GM23338 (cell line): ENCODE data around the gene ZSWIM5. TPM values are rescaled to one million over a fixed set of nuclear protein-coding genes. Genes with fewer than 3 reads are reported as not detected.

Experiments
- ATAC-seq: fragments of 200-7000 bp; cut with Tn5 transposase; 3 replicates; pipeline ENCODE4 v1.9.1; 2020
- DNase-seq: peaks from one replicate; pipeline ENCODE4 v3.0.0-alpha.2; 2015; ENCODE audit warnings: low spot score
- H2AFZ ChIP-seq: fragments of 200-600 bp; sonication (generic); 2 replicates; pipeline ENCODE4 v1.8.0; 2016; ENCODE audit warnings: antibody characterized with exemption, mild to moderate bottlenecking, moderate library complexity
- H3F3A ChIP-seq: fragments of 200-600 bp; sonication (generic); replicated peaks from 2 replicates; pipeline ENCODE4 v1.8.0; 2017; ENCODE audit warnings: antibody characterized with exemption, mixed run types, low read depth
- H3K27ac ChIP-seq: fragments of 200-600 bp; sonication (generic); 2 replicates; pipeline ENCODE4 v1.6.1; 2016; ENCODE audit warnings: low read depth
- H3K27me3 ChIP-seq: fragments of 200-600 bp; sonication (generic); 2 replicates; pipeline ENCODE4 v1.8.0; 2016; ENCODE audit warnings: mild to moderate bottlenecking, mixed run types, moderate library complexity; ENCODE audit not compliant: insufficient read depth
- H3K36me3 ChIP-seq: fragments of 200-600 bp; sonication (generic); 2 replicates; pipeline ENCODE4 v1.8.0; 2016; ENCODE audit warnings: mild to moderate bottlenecking; ENCODE audit not compliant: insufficient read depth
- H3K4me1 ChIP-seq: fragments of 200-600 bp; sonication (generic); 2 replicates; pipeline ENCODE4 v1.8.0; 2016; ENCODE audit warnings: mild to moderate bottlenecking, moderate library complexity; ENCODE audit not compliant: insufficient read depth
- H3K4me2 ChIP-seq: fragments of 200-600 bp; sonication (generic); 2 replicates; pipeline ENCODE4 v1.7.1; 2017; ENCODE audit warnings: mixed run types
- H3K4me3 ChIP-seq: fragments of 200-600 bp; sonication (generic); 2 replicates; pipeline ENCODE4 v1.6.1; 2016; ENCODE audit warnings: mixed run types
- H3K79me2 ChIP-seq: fragments of 200-600 bp; sonication (generic); replicated peaks from 2 replicates; pipeline ENCODE4 v1.8.0; 2017; ENCODE audit warnings: mild to moderate bottlenecking; ENCODE audit not compliant: insufficient read depth
- H3K9me2 ChIP-seq: fragments of 200-600 bp; sonication (generic); 2 replicates; pipeline ENCODE4 v1.8.0; 2017; ENCODE audit not compliant: insufficient read depth
- H4K20me1 ChIP-seq: fragments of 200-600 bp; sonication (generic); replicated peaks from 2 replicates; pipeline ENCODE4 v1.8.0; 2017; ENCODE audit warnings: mild to moderate bottlenecking; ENCODE audit not compliant: insufficient read depth
- H3K27ac Mint-ChIP-seq: 2 replicates; pipeline ENCODE4 v1.8.0; 2020; ENCODE audit warnings: inconsistent platforms, mild to moderate bottlenecking, moderate library complexity, mixed read lengths
- H3K27me3 Mint-ChIP-seq: 3 replicates; pipeline ENCODE4 v1.8.0; 2022; ENCODE audit warnings: low read depth, mild to moderate bottlenecking, moderate library complexity, mixed read lengths, inconsistent platforms; ENCODE audit not compliant: insufficient read depth, poor library complexity
- H3K36me3 Mint-ChIP-seq: 3 replicates; pipeline ENCODE4 v1.8.0; 2021; ENCODE audit warnings: low read depth, mild to moderate bottlenecking, inconsistent platforms, moderate library complexity, mixed read lengths
- H3K4me1 Mint-ChIP-seq: 3 replicates; pipeline ENCODE4 v1.8.0; 2020; ENCODE audit warnings: mild to moderate bottlenecking, inconsistent platforms, mixed read lengths
- H3K4me3 Mint-ChIP-seq: 3 replicates; pipeline ENCODE4 v1.8.0; 2021; ENCODE audit warnings: moderate library complexity, mild to moderate bottlenecking, inconsistent platforms, mixed read lengths
- H3K9me3 Mint-ChIP-seq: 3 replicates; pipeline ENCODE4 v1.8.0; 2020; ENCODE audit warnings: moderate library complexity, mild to moderate bottlenecking, inconsistent platforms, mixed read lengths
- CREB1 ChIP-seq: fragments of 250-450 bp; sonication (Bioruptor Pico); IDR thresholded peaks from 2 replicates; pipeline ENCODE4 v1.5.0; 2020; ENCODE audit warnings: low read depth, mild to moderate bottlenecking, moderate library complexity
- ETS1 ChIP-seq: IDR thresholded peaks from 2 replicates; pipeline ENCODE4 v1.6.1; 2016; ENCODE audit warnings: antibody characterized with exemption
- EZH2 ChIP-seq: fragments of 200-600 bp; sonication (generic); IDR thresholded peaks from one replicate; pipeline ENCODE4 v1.8.0; 2017; ENCODE audit warnings: antibody characterized with exemption, mild to moderate bottlenecking, low read depth; ENCODE audit not compliant: unreplicated experiment
- EZH2phosphoT487 ChIP-seq: fragments of 200-600 bp; sonication (generic); IDR thresholded peaks from one replicate; pipeline ENCODE4 v1.8.1; 2018; ENCODE audit warnings: antibody characterized with exemption; ENCODE audit not compliant: unreplicated experiment
- JUNB ChIP-seq: IDR thresholded peaks from one replicate; pipeline ENCODE4 v1.6.1; 2016; ENCODE audit warnings: antibody characterized with exemption; ENCODE audit not compliant: unreplicated experiment
- NANOG ChIP-seq: IDR thresholded peaks from 2 replicates; pipeline ENCODE4 v1.6.1; 2016; ENCODE audit warnings: antibody characterized with exemption, borderline replicate concordance
- POLR2AphosphoS5 ChIP-seq: IDR thresholded peaks from 2 replicates; pipeline ENCODE4 v1.6.1; 2016; ENCODE audit warnings: antibody characterized with exemption, low read depth
- REST ChIP-seq: IDR thresholded peaks from one replicate; pipeline ENCODE4 v1.6.1; 2018; ENCODE audit warnings: antibody characterized with exemption; ENCODE audit not compliant: unreplicated experiment
- STAT1 ChIP-seq: IDR thresholded peaks from one replicate; pipeline ENCODE4 v1.6.1; 2016; ENCODE audit warnings: antibody characterized with exemption; ENCODE audit not compliant: unreplicated experiment
- ZNF114 ChIP-seq: fragments of 250-450 bp; sonication (Bioruptor Pico); IDR thresholded peaks from 2 replicates; pipeline ENCODE4 v1.5.0; 2020; ENCODE audit warnings: mild to moderate bottlenecking, moderate library complexity
- ZNF331 ChIP-seq: fragments of 250-450 bp; sonication (Bioruptor Pico); IDR thresholded peaks from 2 replicates; pipeline ENCODE4 v1.5.0; 2020; ENCODE audit warnings: low read depth, mild to moderate bottlenecking, moderate library complexity
- polyA plus RNA-seq: library from polyadenylated mRNA; unstranded; fragments of >200 nt; fragmentation: Nextera tagmentation; extraction: Ambion mirVana; gene quantifications from 2 replicates; pipeline ENCODE4 v1.2.1, GENCODE V29; 2016
- total RNA-seq: library from RNA; depleted of rRNA; stranded (reverse); fragments of >200 nt; shearing (Covaris generic); gene quantifications from 2 replicates; pipeline ENCODE4 v1.2.3, GENCODE V29; 2014
- TF ChIP-seq, protein P1 (sequence below), 2 experiments: fragments of 200-600 bp in 1 of 2; sonication (generic) in 1 of 2; conservative IDR thresholded peaks; 2 replicates each; pipeline versions ENCODE4 v1.5.1 to v1.6.1; 2016 to 2017; ENCODE audit warnings: antibody characterized with exemption in 2 of 2, low read depth in 2 of 2, mild to moderate bottlenecking in 2 of 2, moderate library complexity in 1 of 2
- TF ChIP-seq, protein P2 (sequence below): fragments of 250-450 bp; sonication (Bioruptor Pico); IDR thresholded peaks from 2 replicates; pipeline ENCODE4 v1.5.0; 2020; ENCODE audit warnings: mild to moderate bottlenecking, moderate library complexity

Gene ZSWIM5
- total and polyA plus RNA-seq, 2 experiments from 2014 or later = 0.65 to 3.6 TPM

DNA sequence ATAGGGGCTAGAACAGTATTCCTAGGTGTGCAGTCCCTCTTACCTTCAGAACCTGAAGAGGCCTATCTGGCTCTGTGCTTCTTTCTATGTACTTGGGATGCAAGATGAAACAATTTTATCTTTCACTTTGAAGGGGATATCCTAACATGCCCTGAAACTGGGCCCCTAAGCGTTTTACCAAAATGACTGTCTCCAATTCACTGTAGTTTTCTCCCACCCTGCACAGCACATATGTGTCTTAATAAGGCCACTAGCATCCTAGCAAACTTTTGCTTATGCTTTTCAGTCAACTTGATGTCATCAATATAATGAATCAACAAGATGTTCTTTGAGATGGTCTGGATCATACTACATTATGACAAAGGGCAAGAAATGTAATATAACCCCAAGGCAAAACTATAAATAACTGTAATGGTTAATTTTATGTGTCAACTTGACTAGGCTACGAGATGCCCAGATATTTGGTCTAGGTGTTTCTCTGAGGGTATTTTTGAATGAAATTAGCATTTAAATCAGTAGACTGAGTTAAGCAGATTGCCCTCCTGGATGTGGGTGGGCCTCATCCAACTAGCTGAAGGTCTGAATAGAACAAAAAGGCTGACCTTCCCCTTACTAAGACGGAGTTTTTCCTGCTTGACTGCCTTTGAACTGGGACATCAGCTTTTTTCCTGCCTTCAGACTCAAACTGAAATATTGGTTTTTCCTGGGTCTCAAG is 9.2 kb upstream of the ZSWIM5 start:
- no peak for TF ChIP-seq NANOG
- TF ChIP-seq CREB1 (CRISPR knock-in tag) = no peak
- TF ChIP-seq, protein P1, sequence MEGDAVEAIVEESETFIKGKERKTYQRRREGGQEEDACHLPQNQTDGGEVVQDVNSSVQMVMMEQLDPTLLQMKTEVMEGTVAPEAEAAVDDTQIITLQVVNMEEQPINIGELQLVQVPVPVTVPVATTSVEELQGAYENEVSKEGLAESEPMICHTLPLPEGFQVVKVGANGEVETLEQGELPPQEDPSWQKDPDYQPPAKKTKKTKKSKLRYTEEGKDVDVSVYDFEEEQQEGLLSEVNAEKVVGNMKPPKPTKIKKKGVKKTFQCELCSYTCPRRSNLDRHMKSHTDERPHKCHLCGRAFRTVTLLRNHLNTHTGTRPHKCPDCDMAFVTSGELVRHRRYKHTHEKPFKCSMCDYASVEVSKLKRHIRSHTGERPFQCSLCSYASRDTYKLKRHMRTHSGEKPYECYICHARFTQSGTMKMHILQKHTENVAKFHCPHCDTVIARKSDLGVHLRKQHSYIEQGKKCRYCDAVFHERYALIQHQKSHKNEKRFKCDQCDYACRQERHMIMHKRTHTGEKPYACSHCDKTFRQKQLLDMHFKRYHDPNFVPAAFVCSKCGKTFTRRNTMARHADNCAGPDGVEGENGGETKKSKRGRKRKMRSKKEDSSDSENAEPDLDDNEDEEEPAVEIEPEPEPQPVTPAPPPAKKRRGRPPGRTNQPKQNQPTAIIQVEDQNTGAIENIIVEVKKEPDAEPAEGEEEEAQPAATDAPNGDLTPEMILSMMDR (conservative IDR thresholded peaks at IDR 0.05; ENCODE audit: low read depth in 2 of 2) = no peak
- TF ChIP-seq ETS1 = no peak
- no peak for TF ChIP-seq STAT1
- no peak for TF ChIP-seq POLR2AphosphoS5
- TF ChIP-seq REST = no peak
- TF ChIP-seq EZH2phosphoT487 = no peak
- TF ChIP-seq EZH2 = no peak
- no peak for TF ChIP-seq ZNF331 (CRISPR knock-in tag)
- no peak for TF ChIP-seq ZNF114 (CRISPR knock-in tag)
- no peak for TF ChIP-seq JUNB
- TF ChIP-seq, protein P2, sequence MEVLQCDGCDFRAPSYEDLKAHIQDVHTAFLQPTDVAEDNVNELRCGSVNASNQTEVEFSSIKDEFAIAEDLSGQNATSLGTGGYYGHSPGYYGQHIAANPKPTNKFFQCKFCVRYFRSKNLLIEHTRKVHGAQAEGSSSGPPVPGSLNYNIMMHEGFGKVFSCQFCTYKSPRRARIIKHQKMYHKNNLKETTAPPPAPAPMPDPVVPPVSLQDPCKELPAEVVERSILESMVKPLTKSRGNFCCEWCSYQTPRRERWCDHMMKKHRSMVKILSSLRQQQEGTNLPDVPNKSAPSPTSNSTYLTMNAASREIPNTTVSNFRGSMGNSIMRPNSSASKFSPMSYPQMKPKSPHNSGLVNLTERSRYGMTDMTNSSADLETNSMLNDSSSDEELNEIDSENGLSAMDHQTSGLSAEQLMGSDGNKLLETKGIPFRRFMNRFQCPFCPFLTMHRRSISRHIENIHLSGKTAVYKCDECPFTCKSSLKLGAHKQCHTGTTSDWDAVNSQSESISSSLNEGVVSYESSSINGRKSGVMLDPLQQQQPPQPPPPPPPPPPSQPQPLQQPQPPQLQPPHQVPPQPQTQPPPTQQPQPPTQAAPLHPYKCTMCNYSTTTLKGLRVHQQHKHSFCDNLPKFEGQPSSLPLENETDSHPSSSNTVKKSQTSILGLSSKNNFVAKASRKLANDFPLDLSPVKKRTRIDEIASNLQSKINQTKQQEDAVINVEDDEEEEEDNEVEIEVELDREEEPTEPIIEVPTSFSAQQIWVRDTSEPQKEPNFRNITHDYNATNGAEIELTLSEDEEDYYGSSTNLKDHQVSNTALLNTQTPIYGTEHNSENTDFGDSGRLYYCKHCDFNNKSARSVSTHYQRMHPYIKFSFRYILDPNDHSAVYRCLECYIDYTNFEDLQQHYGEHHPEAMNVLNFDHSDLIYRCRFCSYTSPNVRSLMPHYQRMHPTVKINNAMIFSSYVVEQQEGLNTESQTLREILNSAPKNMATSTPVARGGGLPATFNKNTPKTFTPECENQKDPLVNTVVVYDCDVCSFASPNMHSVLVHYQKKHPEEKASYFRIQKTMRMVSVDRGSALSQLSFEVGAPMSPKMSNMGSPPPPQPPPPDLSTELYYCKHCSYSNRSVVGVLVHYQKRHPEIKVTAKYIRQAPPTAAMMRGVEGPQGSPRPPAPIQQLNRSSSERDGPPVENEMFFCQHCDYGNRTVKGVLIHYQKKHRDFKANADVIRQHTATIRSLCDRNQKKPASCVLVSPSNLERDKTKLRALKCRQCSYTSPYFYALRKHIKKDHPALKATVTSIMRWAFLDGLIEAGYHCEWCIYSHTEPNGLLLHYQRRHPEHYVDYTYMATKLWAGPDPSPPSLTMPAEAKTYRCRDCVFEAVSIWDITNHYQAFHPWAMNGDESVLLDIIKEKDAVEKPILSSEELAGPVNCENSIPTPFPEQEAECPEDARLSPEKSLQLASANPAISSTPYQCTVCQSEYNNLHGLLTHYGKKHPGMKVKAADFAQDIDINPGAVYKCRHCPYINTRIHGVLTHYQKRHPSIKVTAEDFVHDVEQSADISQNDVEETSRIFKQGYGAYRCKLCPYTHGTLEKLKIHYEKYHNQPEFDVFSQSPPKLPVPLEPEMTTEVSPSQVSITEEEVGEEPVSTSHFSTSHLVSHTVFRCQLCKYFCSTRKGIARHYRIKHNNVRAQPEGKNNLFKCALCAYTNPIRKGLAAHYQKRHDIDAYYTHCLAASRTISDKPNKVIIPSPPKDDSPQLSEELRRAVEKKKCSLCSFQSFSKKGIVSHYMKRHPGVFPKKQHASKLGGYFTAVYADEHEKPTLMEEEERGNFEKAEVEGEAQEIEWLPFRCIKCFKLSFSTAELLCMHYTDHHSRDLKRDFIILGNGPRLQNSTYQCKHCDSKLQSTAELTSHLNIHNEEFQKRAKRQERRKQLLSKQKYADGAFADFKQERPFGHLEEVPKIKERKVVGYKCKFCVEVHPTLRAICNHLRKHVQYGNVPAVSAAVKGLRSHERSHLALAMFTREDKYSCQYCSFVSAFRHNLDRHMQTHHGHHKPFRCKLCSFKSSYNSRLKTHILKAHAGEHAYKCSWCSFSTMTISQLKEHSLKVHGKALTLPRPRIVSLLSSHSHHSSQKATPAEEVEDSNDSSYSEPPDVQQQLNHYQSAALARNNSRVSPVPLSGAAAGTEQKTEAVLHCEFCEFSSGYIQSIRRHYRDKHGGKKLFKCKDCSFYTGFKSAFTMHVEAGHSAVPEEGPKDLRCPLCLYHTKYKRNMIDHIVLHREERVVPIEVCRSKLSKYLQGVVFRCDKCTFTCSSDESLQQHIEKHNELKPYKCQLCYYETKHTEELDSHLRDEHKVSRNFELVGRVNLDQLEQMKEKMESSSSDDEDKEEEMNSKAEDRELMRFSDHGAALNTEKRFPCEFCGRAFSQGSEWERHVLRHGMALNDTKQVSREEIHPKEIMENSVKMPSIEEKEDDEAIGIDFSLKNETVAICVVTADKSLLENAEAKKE (CRISPR knock-in tag) = no peak
- no peaks in the 10 kb centered on the region for H3K9me2 ChIP-seq
- ATAC-seq = no peak
- no peak overlapping the region for H3K4me2 ChIP-seq
- H3K27me3 Mint-ChIP-seq = peaks cover 4% of the 10 kb centered on the region
- peaks cover 3% of the 10 kb centered on the region; the same call in 2 of the 3 replicates for H3K4me1 Mint-ChIP-seq
- no peaks in the 10 kb centered on the region for H3K79me2 ChIP-seq
- H3K36me3 ChIP-seq = no peaks in the 10 kb centered on the region
- no peak overlapping the region for H3K27ac ChIP-seq
- no peak overlapping the region for H2AFZ ChIP-seq
- H3K27ac Mint-ChIP-seq = no peak overlapping the region
- no peak overlapping the region for H3K4me3 ChIP-seq
- no peak for DNase-seq
- H3F3A ChIP-seq = no peaks in the 10 kb centered on the region
- no peak overlapping the region for H3K4me3 Mint-ChIP-seq
- no peaks in the 10 kb centered on the region for H4K20me1 ChIP-seq
- H3K27me3 ChIP-seq = no peaks in the 10 kb centered on the region
- no peaks in the 10 kb centered on the region for H3K36me3 Mint-ChIP-seq
- H3K4me1 ChIP-seq = no peaks in the 10 kb centered on the region
- H3K9me3 Mint-ChIP-seq = no peaks in the 10 kb centered on the region
